GM19043 (cell line): ENCODE measurements around the gene SYF2.

Source experiments
- ATAC-seq: cut with Tn5 transposase; IDR thresholded peaks from one replicate; pipeline ENCODE4 v1.9.1; 2021; ENCODE audit warnings: low read depth; ENCODE audit not compliant: unreplicated experiment

Gene SYF2

DNA sequence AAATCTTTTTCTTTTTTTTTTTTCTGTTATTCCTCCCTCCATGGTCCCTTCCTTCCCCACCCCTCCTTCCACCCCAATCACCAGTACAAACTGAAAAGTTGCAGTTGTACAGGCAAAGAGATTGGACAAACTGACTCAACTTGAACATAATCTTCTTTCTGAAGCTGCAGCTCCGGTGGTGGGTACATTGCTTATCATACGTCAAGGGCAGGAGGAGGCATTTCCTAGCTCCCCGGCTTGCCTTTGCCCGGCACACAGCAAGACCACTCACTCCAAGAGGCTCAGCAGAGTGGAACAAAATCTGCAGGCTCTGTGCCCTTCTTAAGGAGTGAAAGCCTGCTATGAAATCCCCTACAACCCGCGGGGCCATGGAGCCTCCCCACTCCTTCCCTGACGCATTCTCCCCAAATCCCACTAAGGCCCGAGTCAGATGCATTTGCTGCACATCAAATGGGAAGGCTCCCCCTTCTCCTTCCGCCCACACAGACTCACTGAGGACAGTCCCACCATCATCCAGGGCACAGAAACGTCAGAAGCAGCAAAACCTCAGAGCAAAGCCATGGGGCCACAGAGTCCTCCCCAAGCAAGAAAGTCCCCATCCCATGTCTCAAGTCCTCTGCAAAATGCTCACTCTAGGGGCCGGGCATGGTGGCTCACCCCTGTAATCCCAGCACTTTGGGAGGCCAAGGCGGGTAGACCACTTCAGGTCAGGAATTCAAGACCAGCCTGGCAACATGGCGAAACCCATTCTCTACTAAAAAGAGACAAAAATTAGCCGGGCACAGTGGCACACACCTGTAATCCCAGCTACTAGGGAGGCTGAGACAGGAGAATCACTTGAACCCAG, 45.9 kb downstream of the SYF2 start:
- ATAC-seq, result no peak

DNA sequence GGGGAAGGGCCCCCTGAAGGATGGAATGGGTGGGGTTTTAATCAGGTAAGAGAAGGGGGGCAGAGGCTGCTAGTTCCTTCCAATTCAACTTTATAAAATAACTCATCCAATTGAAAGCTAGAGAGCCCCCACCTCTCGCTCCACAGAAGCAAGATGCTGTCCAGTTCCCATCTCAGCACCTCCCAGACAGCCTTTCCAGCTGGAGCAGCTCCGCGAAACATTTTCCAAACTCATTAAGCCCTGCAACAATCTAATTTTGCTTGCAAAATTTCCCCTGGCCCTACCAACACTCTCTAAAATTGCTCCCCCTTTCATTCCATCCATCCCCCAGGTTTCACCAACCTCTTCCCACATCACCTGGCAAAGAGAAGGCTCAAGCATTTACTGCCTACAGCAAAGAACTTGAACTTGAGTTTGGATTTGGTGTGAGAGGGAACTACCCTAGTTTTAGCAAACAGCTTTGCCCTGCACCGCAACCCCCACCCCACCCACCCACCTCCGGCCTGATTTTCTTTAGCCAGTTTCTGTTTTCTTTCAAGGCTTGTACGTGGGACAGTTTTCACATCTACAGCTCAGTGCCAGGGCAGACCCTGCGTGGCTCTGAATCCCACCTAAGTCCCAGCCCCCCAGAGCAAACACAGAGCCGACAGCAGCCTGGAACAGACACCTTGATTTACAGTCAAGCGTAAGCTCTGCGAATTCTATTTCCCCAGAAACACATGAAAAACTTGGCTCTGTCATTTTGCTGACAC, 46.7 kb downstream of the SYF2 start:
- no peak for ATAC-seq

DNA sequence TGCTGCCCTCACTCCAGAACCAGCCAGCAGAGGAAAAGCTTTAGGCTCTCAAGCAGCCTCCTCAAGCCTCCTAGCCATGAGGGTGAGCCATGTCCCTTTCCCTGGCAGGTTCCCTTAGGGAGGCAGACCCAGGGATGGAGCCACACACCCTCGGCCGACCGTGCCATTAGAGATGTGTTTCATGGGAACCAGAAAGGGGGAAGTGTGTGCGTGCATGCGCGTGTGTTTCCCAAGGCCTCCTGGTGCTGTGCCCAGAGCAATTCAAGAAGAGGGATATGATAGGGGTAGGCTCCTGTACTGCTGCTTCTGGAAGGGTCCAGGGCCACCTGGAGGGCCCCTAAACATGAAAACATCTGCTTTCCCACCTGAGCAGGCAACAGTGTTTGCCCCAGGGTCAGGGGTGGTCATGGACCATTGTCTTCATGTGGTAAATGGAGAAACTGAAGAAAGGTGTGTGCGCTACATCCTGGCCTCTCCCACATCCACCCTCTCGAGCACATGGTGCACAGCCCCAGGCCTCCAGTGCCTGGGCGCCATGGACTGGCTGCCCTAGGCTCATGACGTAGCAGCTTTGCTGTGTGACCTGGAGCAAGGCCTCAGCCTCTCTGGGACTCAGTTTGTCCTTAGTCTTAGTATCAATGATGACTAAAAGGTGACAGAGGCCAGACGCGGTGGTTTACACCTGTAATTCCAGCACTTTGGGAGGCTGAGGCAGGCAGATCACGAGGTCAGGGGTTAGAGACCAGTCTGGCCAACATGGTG, 48.1 kb downstream of the SYF2 start:
- ATAC-seq, result no peak

GRCh38 chr1:25183126-25183980, 48.9 kb downstream of the SYF2 start:
- ATAC-seq, result no peak

GRCh38 chr1:25182629-25183028, 49.7 kb downstream of the SYF2 start:
- no peak for ATAC-seq

DNA sequence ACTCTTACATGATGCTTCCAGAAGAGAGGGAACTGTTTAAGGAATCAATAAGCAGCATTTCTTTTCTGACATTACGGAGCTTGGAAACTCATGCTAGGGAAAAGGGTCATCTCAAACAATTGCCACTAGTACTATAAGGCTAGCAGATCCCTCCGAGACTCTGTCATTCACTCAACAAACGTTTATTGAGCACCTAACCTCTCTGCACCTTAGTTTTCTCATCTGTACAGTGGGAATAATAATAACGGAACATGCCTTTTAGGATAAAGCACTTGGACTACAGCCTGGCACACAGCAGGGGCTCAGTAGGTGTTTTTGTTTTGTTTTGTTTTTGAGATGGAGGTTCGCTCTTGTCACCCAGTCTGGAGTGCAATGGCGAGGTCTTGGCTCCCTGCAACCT, 51.3 kb downstream of the SYF2 start:
- no peak for ATAC-seq

DNA sequence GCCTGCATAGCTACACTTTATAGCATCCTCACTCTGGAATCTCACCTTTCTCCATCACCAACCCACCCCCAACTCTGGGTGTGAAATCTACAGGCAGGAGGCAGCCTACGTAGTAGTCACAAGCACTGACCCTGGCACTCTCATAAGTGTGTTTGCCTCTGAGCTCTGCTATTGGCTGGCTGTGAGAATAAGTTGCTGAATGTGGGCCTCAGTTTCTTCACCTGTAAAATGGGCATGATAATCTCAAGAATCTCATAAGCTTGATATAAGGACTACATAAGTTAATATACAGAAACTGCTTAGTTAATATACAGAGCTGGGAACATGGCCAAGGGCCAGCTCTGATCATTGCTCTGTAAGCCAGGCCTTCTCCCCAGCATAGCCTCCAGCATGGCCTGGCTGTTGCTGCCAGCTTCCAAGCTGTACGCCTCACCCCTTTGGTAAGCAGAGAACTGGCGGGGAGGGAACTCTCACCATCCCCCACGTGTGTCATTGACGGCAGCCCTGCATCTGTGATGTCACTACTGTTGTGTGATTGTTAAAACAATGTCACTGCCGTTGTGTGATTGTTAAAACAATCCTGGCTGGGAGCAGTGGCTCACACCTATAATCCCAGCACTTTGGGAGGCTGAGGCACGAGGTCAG, 53.3 kb downstream of the SYF2 start:
- no peak for ATAC-seq

DNA sequence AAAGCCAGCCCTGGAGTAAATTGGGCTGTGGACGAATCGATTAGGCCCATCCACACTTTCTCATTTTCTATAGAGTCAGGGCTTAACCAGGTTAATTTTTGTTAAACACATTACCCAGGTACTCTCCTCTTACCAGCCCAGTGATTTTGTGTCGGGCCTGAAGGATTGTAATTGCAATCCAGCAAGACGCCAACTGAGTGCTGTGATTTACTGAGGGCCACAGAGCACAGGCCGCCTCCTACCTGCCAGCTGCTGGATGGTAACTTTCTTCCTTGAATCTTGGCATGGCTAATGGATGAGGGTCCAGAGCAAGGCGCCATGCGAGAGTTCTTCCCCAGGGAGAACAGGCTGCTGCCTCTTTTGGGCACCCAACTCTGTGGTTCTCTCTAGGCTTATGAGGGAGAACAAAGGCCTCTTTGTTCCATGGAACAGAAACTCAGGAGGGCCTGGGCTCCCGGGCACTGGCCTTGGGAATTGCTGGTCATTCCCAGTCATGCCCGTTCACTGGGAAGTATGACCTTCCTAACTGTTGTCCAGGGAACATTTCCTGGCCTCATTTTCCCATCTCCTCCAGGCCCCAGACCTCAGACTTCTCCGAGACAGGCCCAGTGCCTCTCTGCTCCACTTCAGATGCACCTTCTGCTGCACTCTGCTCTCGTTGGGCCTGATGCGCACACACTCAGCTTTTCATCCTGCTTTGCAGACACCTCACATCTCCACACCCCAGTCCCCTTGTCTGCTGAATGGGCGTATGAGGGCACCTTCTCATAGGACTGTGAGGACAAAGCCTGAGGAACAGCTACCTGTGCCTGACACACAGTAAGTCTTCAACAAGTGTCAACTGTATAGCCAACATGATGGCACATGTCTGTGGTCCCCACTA, 57.3 kb downstream of the SYF2 start:
- no peak for ATAC-seq

- no peak for ATAC-seq
Observed at GRCh38 chr1:25174363-25174729, 58.0 kb downstream of the SYF2 start.

DNA sequence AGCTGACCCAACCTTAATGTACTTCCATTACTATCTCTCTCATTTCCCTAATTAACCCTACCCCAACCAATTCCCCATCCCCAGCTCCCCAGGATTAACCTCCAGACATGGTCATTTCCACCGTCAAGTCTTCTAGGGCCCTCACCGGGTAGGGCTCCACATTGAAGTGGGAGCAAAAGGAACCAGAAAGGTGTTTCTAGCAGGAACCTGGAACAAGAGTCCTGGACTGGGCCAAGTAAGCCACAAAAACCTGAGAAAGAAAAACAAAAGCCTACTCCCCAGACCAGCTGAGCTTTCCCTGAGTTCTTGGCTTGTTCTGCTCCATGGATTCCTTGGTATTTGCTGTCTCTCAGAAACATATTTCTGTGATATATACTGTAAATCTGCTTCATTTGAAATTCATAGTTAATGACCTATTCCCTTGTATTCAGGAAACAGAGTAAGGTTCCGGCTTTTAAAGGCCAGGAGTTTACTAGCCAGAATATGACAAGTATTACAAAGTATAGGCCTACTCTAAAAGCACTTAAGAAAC, 58.4 kb downstream of the SYF2 start:
- no peak for ATAC-seq
